Measurements from ENCODE around the gene PERM1. TPM values are rescaled to one million over a fixed set of nuclear protein-coding genes. Genes with fewer than 3 reads are reported as not detected.

Gene PERM1
- total and polyA plus RNA-seq, 2 donors (not counting 1 experiment from before 2014, with no cell fraction given), result 0.03 to 0.17 TPM

GRCh38 chr1:1026599-1027413 is 44.9 kb upstream of the PERM1 start:
- Histone ChIP-seq H3K36me3 (ENCODE audit: control insufficient read depth, insufficient read depth, low read length) (peaks cover 9% of the 10 kb centered on the region), H3K4me3 (replicated peaks in 1 of 4; ENCODE audit: control extremely low read depth in 1 of 4, insufficient read depth in 1 of 4, low read depth in 3 of 4, low read length in 4 of 4) (no peak overlapping the region), H3K27ac (ENCODE audit: insufficient read depth, low read length) (no peak overlapping the region), H3K27me3 (ENCODE audit: control insufficient read depth, insufficient read depth, low read length) (no peaks in the 10 kb centered on the region), H2AFZ (ENCODE audit: low read length) (no peak overlapping the region), H3K9ac (ENCODE audit: insufficient read depth, low read length) (no peak overlapping the region), H3K4me2 (ENCODE audit: extremely low read depth, insufficient read depth, low read length) (no peak overlapping the region), H4K20me1 (ENCODE audit: control insufficient read depth, extremely low read depth, insufficient read depth, low read length) (no peaks in the 10 kb centered on the region), H3K4me1 (ENCODE audit: control insufficient read depth, extremely low read depth, insufficient read depth, low read length) (no peaks in the 10 kb centered on the region), H3K9me3 (ENCODE audit: control insufficient read depth, insufficient read depth, low read depth, low read length) (no peaks in the 10 kb centered on the region), H3K79me2 (ENCODE audit: control insufficient read depth, insufficient read depth, low read length) (no peaks in the 10 kb centered on the region)
- DNase-seq (ENCODE audit: low read depth in 2 of 2), result no peak
- TF ChIP-seq EZH2 (IDR thresholded peaks at IDR 0.05; ENCODE audit: low read length, missing control alignments) (no peak), CTCF (conservative IDR thresholded peaks at IDR 0.05 in 1 of 2, IDR thresholded peaks at IDR 0.05 in 1 of 2; ENCODE audit: low read depth in 1 of 2, low read length in 2 of 2) (no peak)

DNA sequence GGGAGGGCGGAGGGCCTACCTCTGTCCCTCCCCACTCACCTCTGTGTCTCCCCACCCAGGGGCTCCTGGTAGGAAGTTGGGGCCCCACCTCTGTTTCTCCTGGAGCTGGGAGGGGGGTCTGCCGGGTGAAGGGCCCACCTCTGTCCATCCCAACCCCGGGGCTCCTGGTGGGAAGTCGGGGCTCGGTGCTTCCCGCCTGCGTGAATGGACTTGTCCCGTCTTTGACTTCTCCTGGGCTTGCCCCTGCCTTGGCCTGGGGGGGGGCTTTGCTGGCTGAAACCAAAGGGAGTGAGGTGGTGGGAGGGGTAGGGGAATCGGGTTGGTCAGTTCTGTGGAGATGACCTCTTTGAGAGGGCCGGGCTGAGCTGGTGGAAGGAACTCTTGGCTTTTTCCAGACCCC is 43.8 kb upstream of the PERM1 start:
- no peak for TF ChIP-seq CTCF (conservative IDR thresholded peaks at IDR 0.05 in 1 of 2, IDR thresholded peaks at IDR 0.05 in 1 of 2; ENCODE audit: low read depth in 1 of 2, low read length in 2 of 2)
- no peak for TF ChIP-seq EZH2 (IDR thresholded peaks at IDR 0.05; ENCODE audit: low read length, missing control alignments)
- Histone ChIP-seq H3K36me3 (ENCODE audit: control insufficient read depth, insufficient read depth, low read length) (peaks cover 9% of the 10 kb centered on the region), H2AFZ (ENCODE audit: low read length) (no peak overlapping the region), H3K9me3 (ENCODE audit: control insufficient read depth, insufficient read depth, low read depth, low read length) (no peaks in the 10 kb centered on the region), H3K4me3 (replicated peaks in 1 of 4; ENCODE audit: control extremely low read depth in 1 of 4, insufficient read depth in 1 of 4, low read depth in 3 of 4, low read length in 4 of 4) (no peak overlapping the region), H3K4me2 (ENCODE audit: extremely low read depth, insufficient read depth, low read length) (no peak overlapping the region), H3K9ac (ENCODE audit: insufficient read depth, low read length) (no peak overlapping the region), H3K27me3 (ENCODE audit: control insufficient read depth, insufficient read depth, low read length) (no peaks in the 10 kb centered on the region), H3K27ac (ENCODE audit: insufficient read depth, low read length) (no peak overlapping the region), H4K20me1 (ENCODE audit: control insufficient read depth, extremely low read depth, insufficient read depth, low read length) (no peaks in the 10 kb centered on the region), H3K79me2 (ENCODE audit: control insufficient read depth, insufficient read depth, low read length) (no peaks in the 10 kb centered on the region), H3K4me1 (ENCODE audit: control insufficient read depth, extremely low read depth, insufficient read depth, low read length) (peaks cover 5% of the 10 kb centered on the region)
- no peak for DNase-seq (ENCODE audit: low read depth in 2 of 2)

DNA sequence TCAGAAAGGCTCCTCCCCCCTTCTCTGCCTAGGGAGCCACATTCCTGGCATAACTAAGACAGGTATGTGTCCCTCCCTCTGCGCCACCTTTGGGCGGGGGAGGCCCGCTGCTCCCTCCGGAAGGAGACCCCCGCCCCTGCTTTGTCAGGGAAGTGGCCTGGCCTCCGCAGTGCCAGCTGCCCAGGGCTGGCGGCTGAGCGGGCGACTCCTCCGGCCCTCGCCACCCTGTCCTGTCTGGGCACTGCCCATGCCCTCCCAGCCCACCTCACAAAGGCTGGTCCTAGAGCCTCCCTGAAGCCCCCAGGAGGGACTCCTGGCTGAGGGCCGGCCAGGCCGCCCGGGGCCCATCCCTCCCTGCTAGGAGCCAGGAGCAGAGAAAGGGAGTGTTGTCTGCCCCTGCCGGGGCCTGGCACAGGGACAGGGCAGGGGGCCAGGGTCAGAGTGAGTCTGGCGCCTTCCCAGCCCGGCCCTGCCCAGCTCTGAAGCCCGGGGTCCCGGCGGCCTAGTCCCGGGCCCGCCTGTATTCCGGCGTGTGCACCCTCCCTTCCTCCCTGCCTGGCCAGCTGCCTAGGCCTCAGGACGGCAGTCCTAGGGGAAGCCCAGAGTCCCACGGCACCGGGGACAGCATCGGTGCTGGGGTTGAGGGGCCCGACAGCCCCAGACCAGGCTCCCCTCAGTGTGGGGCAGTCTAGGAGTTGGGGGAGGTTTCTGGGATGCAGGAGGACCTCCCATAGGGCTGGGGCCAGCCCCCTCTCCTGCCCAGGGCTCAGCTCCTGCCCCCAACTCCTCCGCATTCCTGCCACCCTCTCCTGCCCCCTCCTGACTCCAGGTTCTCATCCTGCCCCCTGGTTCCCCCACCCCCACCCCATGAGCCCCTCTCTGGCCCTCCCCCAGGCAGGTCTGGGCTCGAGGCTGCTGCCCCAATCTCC is 43.1 kb upstream of the PERM1 start:
- DNase-seq (ENCODE audit: low read depth in 2 of 2), result peak in 1 of 2 donors; percentile 73
- Histone ChIP-seq H3K4me2 (ENCODE audit: extremely low read depth, insufficient read depth, low read length) (no peak overlapping the region), H3K79me2 (ENCODE audit: control insufficient read depth, insufficient read depth, low read length) (no peaks in the 10 kb centered on the region), H3K36me3 (ENCODE audit: control insufficient read depth, insufficient read depth, low read length) (peaks cover 9% of the 10 kb centered on the region), H3K27me3 (ENCODE audit: control insufficient read depth, insufficient read depth, low read length) (no peaks in the 10 kb centered on the region), H3K4me1 (ENCODE audit: control insufficient read depth, extremely low read depth, insufficient read depth, low read length) (peaks cover 5% of the 10 kb centered on the region), H3K9me3 (ENCODE audit: control insufficient read depth, insufficient read depth, low read depth, low read length) (no peaks in the 10 kb centered on the region), H2AFZ (ENCODE audit: low read length) (no peak overlapping the region), H3K4me3 (replicated peaks in 1 of 4; ENCODE audit: control extremely low read depth in 1 of 4, insufficient read depth in 1 of 4, low read depth in 3 of 4, low read length in 4 of 4) (no peak overlapping the region), H3K9ac (ENCODE audit: insufficient read depth, low read length) (no peak overlapping the region), H4K20me1 (ENCODE audit: control insufficient read depth, extremely low read depth, insufficient read depth, low read length) (no peaks in the 10 kb centered on the region), H3K27ac (ENCODE audit: insufficient read depth, low read length) (no peak overlapping the region)
- TF ChIP-seq EZH2 (IDR thresholded peaks at IDR 0.05; ENCODE audit: low read length, missing control alignments) (no peak), CTCF (conservative IDR thresholded peaks at IDR 0.05 in 1 of 2, IDR thresholded peaks at IDR 0.05 in 1 of 2; ENCODE audit: low read depth in 1 of 2, low read length in 2 of 2) (no peak)
